GM19351 (cell line): ENCODE data around the gene DEAF1.
"Not testable (repeated sequence)": the region's sequence is repeated elsewhere in the genome, so short reads cannot be mapped to it uniquely, and the experiment has no call there.

ENCODE experiments used
- ATAC-seq: cut with Tn5 transposase; IDR thresholded peaks from one replicate; pipeline ENCODE4 v1.9.1; 2021; ENCODE audit warnings: mild to moderate bottlenecking, moderate library complexity; ENCODE audit not compliant: unreplicated experiment

DEAF1 gene

GRCh38 chr11:653136-653535, 41.9 kb downstream of the DEAF1 start:
- not testable (repeated sequence) for ATAC-seq

DNA sequence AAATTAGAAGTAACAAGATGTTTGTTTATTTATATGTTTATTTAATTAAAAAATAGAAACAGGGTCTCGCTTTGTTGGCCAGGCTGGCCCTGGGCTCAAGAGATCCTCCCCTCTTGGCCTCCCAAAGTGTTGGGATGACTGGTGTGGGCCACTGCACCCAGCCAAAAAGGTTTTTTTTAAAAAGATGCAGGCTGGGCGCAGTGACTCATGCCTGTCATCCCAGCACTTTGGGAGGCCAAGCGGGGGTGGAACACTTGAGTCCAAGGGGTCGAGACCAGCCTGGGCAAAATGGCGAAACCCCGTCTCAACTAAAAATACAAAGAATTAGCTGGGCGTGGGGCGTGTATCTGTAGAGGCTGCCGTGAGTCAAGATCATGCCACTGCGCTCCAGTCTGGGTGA, 44.5 kb downstream of the DEAF1 start:
- ATAC-seq = no peak

DNA sequence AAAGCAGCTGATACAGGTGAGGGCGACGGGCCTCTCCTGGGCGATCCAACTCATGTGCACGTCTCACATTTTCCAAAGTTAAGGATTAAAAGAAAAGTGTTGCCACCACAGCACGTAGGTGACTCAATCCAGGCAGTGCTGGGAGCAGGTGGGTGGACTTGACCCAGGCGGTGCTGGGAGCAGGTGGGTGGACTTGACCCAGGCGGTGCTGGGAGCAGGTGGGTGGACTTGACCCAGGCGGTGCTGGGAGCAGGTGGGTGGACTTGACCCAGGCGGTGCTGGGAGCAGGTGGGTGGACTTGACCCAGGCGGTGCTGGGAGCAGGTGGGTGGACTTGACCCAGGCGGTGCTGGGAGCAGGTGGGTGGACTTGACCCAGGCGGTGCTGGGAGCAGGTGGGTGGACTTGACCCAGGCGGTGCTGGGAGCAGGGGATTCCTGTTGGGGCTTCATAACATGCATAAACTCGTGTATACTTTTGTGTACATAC, 47.3 kb downstream of the DEAF1 start:
- ATAC-seq = not testable (repeated sequence)

DNA sequence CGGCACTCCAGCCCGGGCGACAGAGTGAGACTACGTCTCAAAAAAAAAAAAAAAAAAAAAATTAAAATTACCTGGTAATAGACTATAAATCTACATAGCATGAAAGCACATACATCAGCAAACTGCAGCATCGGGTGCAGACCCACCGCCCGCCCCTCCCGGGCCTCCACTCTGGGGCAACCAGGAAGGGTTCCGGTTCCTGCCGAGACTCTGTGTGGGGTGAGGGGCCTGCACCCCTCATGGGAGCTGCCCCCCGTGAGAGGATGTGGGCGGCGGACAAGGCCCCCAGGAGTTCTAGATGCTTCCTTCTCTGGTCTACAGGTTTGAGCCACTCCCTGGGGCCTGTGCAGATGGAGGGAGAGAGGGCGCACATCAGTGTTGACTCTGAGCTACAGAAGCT, 48.8 kb downstream of the DEAF1 start:
- no peak for ATAC-seq

DNA sequence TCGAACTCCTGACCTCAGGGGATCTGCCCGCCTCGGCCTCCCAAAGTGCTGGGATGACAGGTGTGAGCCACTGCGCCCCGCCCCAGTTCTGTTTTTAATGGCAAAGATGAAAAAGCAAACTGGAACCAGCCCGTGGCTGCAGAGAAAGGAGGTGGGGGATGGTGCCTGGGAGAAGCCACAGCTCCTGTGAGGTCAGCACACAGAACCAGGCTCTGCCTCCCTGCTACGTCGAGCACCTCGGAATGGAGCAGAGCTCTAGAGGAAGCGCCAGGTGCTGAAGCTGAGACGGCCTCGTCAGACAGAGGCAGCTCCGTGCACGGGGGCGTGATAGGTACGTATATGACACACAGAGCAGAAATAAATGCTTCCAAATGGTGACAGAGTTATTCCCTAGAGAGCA, 49.5 kb downstream of the DEAF1 start:
- no peak for ATAC-seq

- no peak for ATAC-seq
These were observed 50.9 kb downstream of the DEAF1 start for GRCh38 chr11:643849-644738.

GRCh38 chr11:643366-643765, 51.7 kb downstream of the DEAF1 start:
- no peak for ATAC-seq

- no peak for ATAC-seq
These were observed 53.1 kb downstream of the DEAF1 start for GRCh38 chr11:641806-642370.

- ATAC-seq = no peak
These were observed 54.9 kb downstream of the DEAF1 start for GRCh38 chr11:640021-640706.

DNA sequence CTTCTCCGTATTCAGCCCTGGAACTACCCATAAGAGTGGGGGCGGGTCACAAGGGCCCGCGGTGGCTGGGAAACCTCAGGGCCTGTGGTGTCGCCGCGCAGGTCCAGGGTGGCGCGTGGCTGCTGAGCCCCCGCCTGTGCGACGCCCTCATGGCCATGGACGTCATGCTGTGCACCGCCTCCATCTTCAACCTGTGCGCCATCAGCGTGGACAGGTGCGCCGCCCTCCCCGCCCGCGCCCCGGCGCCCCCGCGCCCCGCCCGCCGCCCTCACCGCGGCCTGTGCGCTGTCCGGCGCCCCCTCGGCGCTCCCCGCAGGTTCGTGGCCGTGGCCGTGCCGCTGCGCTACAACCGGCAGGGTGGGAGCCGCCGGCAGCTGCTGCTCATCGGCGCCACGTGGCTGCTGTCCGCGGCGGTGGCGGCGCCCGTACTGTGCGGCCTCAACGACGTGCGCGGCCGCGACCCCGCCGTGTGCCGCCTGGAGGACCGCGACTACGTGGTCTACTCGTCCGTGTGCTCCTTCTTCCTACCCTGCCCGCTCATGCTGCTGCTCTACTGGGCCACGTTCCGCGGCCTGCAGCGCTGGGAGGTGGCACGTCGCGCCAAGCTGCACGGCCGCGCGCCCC, 55.6 kb downstream of the DEAF1 start:
- no peak for ATAC-seq

DNA sequence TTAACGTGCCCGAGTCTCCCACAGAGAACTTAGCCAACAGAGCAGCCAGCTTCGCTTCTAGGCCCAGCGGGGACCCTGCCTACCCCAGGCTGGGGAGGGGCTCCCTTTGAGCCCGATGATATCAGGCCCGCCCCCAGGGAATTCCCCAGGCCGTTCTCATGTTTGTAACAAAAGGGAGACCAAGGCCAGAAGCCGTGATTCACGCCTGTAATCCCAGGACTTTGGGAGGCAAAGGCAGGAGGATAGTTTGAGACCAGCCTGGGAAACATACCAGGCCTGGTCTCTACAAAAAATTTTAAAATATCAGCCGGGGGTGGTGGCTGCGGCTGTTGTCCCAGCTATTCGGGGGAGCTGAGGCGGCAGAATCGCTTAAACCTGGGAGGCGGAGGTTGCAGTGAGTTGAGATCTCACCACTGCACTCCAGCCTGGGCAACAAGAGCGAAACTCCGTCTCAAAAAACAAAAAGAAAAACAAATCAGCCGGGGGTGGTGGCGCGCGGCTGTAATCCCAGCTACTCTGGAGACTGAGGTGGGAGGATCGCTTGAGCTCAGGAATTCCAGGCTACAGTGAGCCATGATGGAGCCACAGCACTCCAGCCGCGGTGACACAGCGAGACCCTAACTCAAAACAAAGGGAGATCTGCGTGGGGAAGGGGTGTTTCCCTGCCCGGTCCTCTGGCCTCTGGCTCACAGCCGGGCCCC, 56.2 kb downstream of the DEAF1 start:
- ATAC-seq = no peak

GRCh38 chr11:637593-638521, 57.2 kb downstream of the DEAF1 start:
- no peak for ATAC-seq

GRCh38 chr11:637333-637592, 57.8 kb downstream of the DEAF1 start:
- no peak for ATAC-seq

GRCh38 chr11:636511-637332, 58.3 kb downstream of the DEAF1 start, which contains the start of gene DRD4:
Gene DRD4, plus strand, starts transcription at chr11:637269. Its CDS starts 36 bp downstream, at chr11:637305.
- no peak for ATAC-seq

DNA sequence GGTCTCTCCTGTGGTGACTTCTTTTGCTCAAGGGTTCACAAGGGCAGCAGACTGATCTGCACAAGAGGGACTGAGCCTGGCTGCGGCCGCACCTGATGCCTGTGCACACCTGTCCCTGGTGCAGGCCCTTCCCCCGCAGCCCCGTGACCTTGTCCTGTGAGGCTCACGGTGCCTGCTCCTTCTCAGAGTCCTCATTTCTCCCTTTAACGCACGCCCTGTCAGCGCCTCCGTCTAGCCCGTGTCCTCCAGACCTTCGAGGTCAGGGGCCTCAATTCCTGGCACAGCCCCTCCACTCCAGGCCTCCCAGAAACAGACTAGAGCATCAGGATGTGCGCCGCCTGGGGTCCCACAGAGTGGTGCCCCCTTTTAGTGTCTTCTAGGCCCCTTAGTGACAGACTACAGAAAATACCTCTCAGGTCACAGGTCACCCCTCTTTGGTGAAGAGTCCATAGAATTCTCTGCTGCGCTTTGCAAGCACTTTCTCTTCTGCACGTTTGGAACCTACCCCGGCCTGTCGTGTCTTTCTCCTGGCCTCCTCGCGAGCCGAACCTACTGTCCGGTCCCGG, 59.0 kb downstream of the DEAF1 start:
- no peak for ATAC-seq

DNA sequence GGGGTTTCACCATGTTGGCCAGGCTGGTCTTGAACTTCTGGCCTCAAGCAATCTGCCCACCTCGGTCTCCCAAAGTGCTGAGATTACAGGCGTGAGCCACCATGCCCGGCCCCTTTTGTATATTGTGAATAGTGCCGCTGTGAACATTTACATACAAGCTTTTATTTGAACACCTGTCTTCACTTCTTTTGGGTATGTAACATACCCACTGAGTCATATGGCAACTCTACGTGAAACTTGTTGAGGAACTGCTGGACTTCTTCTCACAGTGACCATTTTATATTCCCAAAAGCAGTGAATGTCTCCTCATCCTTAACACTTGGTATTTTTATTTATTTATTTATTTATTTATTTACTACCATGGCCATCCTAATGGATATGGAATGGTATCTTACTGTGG, 64.2 kb downstream of the DEAF1 start:
- no peak for ATAC-seq

GRCh38 chr11:629237-629583, 65.8 kb downstream of the DEAF1 start:
- no peak for ATAC-seq

GRCh38 chr11:628056-628455, 67.0 kb downstream of the DEAF1 start:
- no peak for ATAC-seq

DNA sequence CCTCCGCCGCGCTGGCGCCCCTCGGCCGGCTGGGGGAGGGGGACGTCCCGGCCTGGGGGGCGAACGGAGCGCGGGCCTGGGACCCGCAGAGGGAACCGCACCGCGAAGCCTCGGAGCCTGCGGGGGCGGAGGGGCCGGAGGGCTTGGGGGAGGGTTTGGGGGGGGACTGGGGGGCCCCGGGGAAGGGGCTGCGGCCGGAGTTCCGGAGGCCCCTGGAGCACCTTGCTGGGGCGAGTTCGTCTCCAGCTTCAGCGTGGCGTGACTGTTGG, 67.8 kb downstream of the DEAF1 start:
- no peak for ATAC-seq
